ENCODE data around the gene E4F1. TPM values are rescaled to one million over a fixed set of nuclear protein-coding genes. Genes with fewer than 3 reads are reported as not detected.
A peak's percentile ranks its signal among the peaks of the same experiment; 100 is the strongest.

The E4F1 gene
- total RNA-seq, 1 experiment from 2014 or later = 34.4 TPM

DNA sequence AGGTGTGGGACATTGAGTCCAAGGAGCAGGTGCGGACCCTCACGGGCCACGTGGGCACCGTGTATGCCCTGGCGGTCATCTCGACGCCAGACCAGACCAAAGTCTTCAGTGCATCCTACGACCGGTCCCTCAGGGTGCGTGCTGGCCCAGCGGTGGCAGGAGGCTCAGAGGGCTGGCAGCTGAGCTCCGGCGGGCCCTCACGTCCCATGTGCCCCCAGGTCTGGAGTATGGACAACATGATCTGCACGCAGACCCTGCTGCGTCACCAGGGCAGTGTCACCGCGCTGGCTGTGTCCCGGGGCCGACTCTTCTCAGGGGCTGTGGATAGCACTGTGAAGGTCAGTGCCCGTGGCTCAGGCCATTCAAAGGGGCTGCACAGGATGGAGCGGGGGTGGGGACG, 47.3 kb upstream of the E4F1 start:
- Mint-ChIP-seq H3K36me3 (peaks cover 19% of the 10 kb centered on the region), H3K4me3 (no peak overlapping the region), H3K27ac (no peak overlapping the region), H3K27me3 (ENCODE audit: low read depth) (no peaks in the 10 kb centered on the region), H3K4me1 (no peaks in the 10 kb centered on the region), H3K9me3 (no peaks in the 10 kb centered on the region)
- ATAC-seq (no peak), DNase-seq (ENCODE audit: low spot score) (no peak)
- TF ChIP-seq TP53 (CRISPR knock-in tag; IDR thresholded peaks at IDR 0.05) (no peak), HMGA2 (CRISPR knock-in tag; IDR thresholded peaks at IDR 0.05) (no peak), ATF1 (CRISPR knock-in tag; IDR thresholded peaks at IDR 0.05) (no peak), ZNF423 (CRISPR knock-in tag; IDR thresholded peaks at IDR 0.05) (no peak), ZNF396 (CRISPR knock-in tag; IDR thresholded peaks at IDR 0.05; ENCODE audit: borderline replicate concordance) (no peak), ZNF138 (CRISPR knock-in tag; conservative IDR thresholded peaks at IDR 0.05) (no peak), TEAD4 (CRISPR knock-in tag; IDR thresholded peaks at IDR 0.05) (no peak)
- TF ChIP-seq, protein P1, sequence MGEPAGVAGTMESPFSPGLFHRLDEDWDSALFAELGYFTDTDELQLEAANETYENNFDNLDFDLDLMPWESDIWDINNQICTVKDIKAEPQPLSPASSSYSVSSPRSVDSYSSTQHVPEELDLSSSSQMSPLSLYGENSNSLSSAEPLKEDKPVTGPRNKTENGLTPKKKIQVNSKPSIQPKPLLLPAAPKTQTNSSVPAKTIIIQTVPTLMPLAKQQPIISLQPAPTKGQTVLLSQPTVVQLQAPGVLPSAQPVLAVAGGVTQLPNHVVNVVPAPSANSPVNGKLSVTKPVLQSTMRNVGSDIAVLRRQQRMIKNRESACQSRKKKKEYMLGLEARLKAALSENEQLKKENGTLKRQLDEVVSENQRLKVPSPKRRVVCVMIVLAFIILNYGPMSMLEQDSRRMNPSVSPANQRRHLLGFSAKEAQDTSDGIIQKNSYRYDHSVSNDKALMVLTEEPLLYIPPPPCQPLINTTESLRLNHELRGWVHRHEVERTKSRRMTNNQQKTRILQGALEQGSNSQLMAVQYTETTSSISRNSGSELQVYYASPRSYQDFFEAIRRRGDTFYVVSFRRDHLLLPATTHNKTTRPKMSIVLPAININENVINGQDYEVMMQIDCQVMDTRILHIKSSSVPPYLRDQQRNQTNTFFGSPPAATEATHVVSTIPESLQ (CRISPR knock-in tag; IDR thresholded peaks at IDR 0.05) = no peak
- ChIA-PET POLR2A (no interaction called here), CTCF (no interaction called here)

GRCh38 chr16:2177101-2177500, 46.3 kb upstream of the E4F1 start:
- ATAC-seq = no peak

GRCh38 chr16:2177561-2177960, 45.8 kb upstream of the E4F1 start:
- ATAC-seq (no peak), DNase-seq (ENCODE audit: low spot score) (no peak)
- Mint-ChIP-seq H3K4me3 (no peak overlapping the region), H3K9me3 (no peaks in the 10 kb centered on the region), H3K4me1 (0 out of 2 replicates have a peak, but pooled peaks cover 3% of the 10 kb centered on the region), H3K27ac (no peak overlapping the region), H3K36me3 (peaks cover 16% of the 10 kb centered on the region), H3K27me3 (ENCODE audit: low read depth) (no peaks in the 10 kb centered on the region)
- POLR2A ChIA-PET = no interaction called here
- CTCF ChIA-PET = interaction anchor here (0.8 kb wide), 1 partner anchor 17 kb away, joined by 3 read pairs; no protein-coding TSS in a partner anchor
- TF ChIP-seq ZNF671 (CRISPR knock-in tag; IDR thresholded peaks at IDR 0.05) (0 out of 2 replicates have a peak, but pooled peaks have one; percentile 10), HMGA2 (CRISPR knock-in tag; IDR thresholded peaks at IDR 0.05) (no peak)

More at GRCh38 chr16:2177101-2177500, 46.3 kb upstream of the E4F1 start:
- peaks cover 16% of the 10 kb centered on the region for H3K36me3 Mint-ChIP-seq
- DNase-seq (ENCODE audit: low spot score) = no peak
- no peak overlapping the region for H3K27ac Mint-ChIP-seq
- H3K27me3 Mint-ChIP-seq (ENCODE audit: low read depth) = no peaks in the 10 kb centered on the region
- H3K4me3 Mint-ChIP-seq = no peak overlapping the region
- no peaks in the 10 kb centered on the region for H3K9me3 Mint-ChIP-seq
- 0 out of 2 replicates have a peak, but pooled peaks cover 3% of the 10 kb centered on the region for H3K4me1 Mint-ChIP-seq
- TF ChIP-seq MXD4 (CRISPR knock-in tag; IDR thresholded peaks at IDR 0.05; ENCODE audit: borderline replicate concordance) (no peak), CDX4 (CRISPR knock-in tag; IDR thresholded peaks at IDR 0.05; ENCODE audit: borderline replicate concordance) (no peak), ZBTB21 (CRISPR knock-in tag; IDR thresholded peaks at IDR 0.05; ENCODE audit: borderline replicate concordance) (no peak), TCF7 (CRISPR knock-in tag; IDR thresholded peaks at IDR 0.05; ENCODE audit: low read depth) (no peak), ZMAT4 (CRISPR knock-in tag; IDR thresholded peaks at IDR 0.05) (no peak), ZNF317 (CRISPR knock-in tag; IDR thresholded peaks at IDR 0.05; ENCODE audit: borderline replicate concordance, low read depth) (no peak), FOXJ3 (CRISPR knock-in tag; IDR thresholded peaks at IDR 0.05; ENCODE audit: borderline replicate concordance) (no peak)
- ChIA-PET POLR2A (no interaction called here), CTCF (no interaction called here)

GRCh38 chr16:2178321-2179106, 44.9 kb upstream of the E4F1 start:
- ChIA-PET CTCF (interaction anchor here (0.8 kb wide), 1 partner anchor 16 kb away, joined by 3 read pairs; no protein-coding TSS in a partner anchor), POLR2A (no interaction called here)
- DNase-seq (ENCODE audit: low spot score) (peak; percentile 80), ATAC-seq (peak; percentile 81)
- H3K9me3 Mint-ChIP-seq = no peaks in the 10 kb centered on the region
- H3K27ac Mint-ChIP-seq = no peak overlapping the region
- no peaks in the 10 kb centered on the region for H3K27me3 Mint-ChIP-seq (ENCODE audit: low read depth)
- 0 out of 2 replicates have a peak, but pooled peaks cover 3% of the 10 kb centered on the region for H3K4me1 Mint-ChIP-seq
- peaks cover 13% of the 10 kb centered on the region for H3K36me3 Mint-ChIP-seq
- H3K4me3 Mint-ChIP-seq = no peak overlapping the region
- TF ChIP-seq, protein P2, sequence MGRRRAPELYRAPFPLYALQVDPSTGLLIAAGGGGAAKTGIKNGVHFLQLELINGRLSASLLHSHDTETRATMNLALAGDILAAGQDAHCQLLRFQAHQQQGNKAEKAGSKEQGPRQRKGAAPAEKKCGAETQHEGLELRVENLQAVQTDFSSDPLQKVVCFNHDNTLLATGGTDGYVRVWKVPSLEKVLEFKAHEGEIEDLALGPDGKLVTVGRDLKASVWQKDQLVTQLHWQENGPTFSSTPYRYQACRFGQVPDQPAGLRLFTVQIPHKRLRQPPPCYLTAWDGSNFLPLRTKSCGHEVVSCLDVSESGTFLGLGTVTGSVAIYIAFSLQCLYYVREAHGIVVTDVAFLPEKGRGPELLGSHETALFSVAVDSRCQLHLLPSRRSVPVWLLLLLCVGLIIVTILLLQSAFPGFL (CRISPR knock-in tag; IDR thresholded peaks at IDR 0.05; ENCODE audit: borderline replicate concordance) = no peak
- TF ChIP-seq FOXP1 (CRISPR knock-in tag; IDR thresholded peaks at IDR 0.05; ENCODE audit: borderline replicate concordance) (0 out of 2 replicates have a peak, but pooled peaks have one; percentile 65), KAT7 (CRISPR knock-in tag; IDR thresholded peaks at IDR 0.05; ENCODE audit: borderline replicate concordance) (no peak), PRDM15 (CRISPR knock-in tag; IDR thresholded peaks at IDR 0.05) (no peak; the same call in 1 of the 2 replicates), HMGA2 (CRISPR knock-in tag; IDR thresholded peaks at IDR 0.05) (no peak), EMX1 (CRISPR knock-in tag; IDR thresholded peaks at IDR 0.05) (0 out of 2 replicates have a peak, but pooled peaks have one; percentile 61)
